WTC11 (cell line): ENCODE measurements around the gene GDPGP1.

Experiments
- CTCF ChIP-seq: fragments of 200-600 bp; IDR thresholded peaks from 2 replicates; pipeline ENCODE4 v1.8.0; 2022; ENCODE audit warnings: antibody characterized with exemption
- E2F4 ChIP-seq: sonication (generic); formaldehyde crosslinking; IDR thresholded peaks from 2 replicates; pipeline ENCODE4 v1.8.1; 2022; ENCODE audit warnings: low read depth, mild to moderate bottlenecking, moderate library complexity, missing genetic modification reagents, borderline replicate concordance
- JUN ChIP-seq: sonication (generic); formaldehyde crosslinking; IDR thresholded peaks from 2 replicates; pipeline ENCODE4 v1.8.0; 2023; ENCODE audit warnings: mild to moderate bottlenecking, missing genetic modification reagents
- MAX ChIP-seq: sonication (generic); formaldehyde crosslinking; IDR thresholded peaks from 2 replicates; pipeline ENCODE4 v1.8.0; 2022; ENCODE audit warnings: mild to moderate bottlenecking, missing genetic modification reagents
- TEAD1 ChIP-seq: sonication (generic); formaldehyde crosslinking; IDR thresholded peaks from 2 replicates; pipeline ENCODE4 v1.8.0; 2022; ENCODE audit warnings: mild to moderate bottlenecking, missing genetic modification reagents
- USF1 ChIP-seq: sonication (generic); formaldehyde crosslinking; IDR thresholded peaks from 2 replicates; pipeline ENCODE4 v1.8.0; 2022; ENCODE audit warnings: mild to moderate bottlenecking, missing genetic modification reagents
- ZNF512 ChIP-seq: sonication (generic); formaldehyde crosslinking; IDR thresholded peaks from 2 replicates; pipeline ENCODE4 v1.8.1; 2022; ENCODE audit warnings: missing genetic modification reagents, borderline replicate concordance

GRCh38 chr15:90231028-90232017 lies 2.7 kb upstream of the GDPGP1 start:
- TF ChIP-seq CTCF (no peak), TEAD1 (no peak), E2F4 (no peak), MAX (no peak), USF1 (CRISPR knock-in tag) (no peak), ZNF512 (CRISPR knock-in tag) (no peak), JUN (CRISPR knock-in tag) (no peak)
